ENCODE measurements around the gene ATP11A.
"Not testable (repeated sequence)": the region's sequence is repeated elsewhere in the genome, so short reads cannot be mapped to it uniquely, and the experiment has no call there.

Gene ATP11A

DNA sequence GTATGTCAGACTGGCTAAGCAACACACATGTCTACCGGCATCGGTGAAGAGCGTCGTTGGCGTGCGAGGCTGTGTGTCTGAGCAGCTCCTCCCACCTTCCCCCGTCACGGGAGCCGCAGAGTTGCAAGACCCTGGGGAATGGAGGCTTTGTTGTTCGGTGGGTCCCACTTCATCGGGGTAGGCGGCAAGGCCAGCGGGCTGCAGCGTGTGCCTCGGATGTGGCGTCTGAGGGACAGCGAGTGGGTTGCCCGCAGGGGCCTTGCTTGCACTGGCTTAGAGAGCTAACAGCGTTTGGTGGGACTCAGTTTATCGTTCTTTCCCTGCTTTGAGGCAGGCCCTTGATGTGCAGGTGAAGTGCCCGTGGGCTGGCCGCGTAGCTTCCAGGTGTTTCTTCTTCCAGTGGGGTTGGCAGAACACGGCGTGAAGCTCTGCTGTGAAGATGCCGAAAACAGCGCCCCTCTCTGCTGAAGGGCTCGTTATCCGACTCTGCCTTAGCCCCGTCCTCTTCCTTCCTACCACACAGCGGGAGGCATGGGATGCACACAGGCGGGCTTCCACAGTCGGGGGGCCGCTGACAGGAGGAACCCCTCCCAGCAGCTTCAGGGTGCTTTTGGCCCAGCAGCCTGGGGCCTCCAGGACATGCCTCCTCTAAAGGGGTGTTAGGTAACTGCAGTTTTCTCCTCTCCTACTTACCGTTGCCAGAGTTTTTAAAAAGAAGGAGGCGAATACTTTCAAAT is 85.2 kb downstream of the ATP11A start:
- DNase-seq (ENCODE audit: low spot score), result no peak

- DNase-seq (ENCODE audit: low spot score), result no peak
Measured at GRCh38 chr13:112775791-112776279, 86.0 kb downstream of the ATP11A start.

DNA sequence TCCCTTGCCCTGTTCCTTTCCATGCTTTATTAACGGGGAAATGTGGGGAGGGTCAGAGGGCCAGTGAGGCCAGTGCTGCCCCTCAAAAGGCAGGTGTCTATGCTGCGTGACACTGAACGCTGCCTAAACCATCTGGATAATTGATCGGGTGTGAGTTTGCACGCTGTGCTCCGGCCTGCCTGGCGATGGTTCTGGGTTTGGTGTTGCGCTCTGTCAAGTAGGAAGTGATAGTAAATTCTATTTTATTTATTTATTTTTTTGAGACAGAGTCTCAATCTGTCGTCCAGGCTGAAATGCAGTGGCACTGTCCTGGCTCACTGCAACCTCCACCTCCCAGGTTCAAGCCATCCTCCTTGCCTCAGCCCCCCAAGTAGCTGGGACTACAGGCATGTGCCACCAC is 86.5 kb downstream of the ATP11A start:
- DNase-seq (ENCODE audit: low spot score), result no peak

GRCh38 chr13:112776971-112777370 is 87.1 kb downstream of the ATP11A start:
- no peak for DNase-seq (ENCODE audit: low spot score)

DNA sequence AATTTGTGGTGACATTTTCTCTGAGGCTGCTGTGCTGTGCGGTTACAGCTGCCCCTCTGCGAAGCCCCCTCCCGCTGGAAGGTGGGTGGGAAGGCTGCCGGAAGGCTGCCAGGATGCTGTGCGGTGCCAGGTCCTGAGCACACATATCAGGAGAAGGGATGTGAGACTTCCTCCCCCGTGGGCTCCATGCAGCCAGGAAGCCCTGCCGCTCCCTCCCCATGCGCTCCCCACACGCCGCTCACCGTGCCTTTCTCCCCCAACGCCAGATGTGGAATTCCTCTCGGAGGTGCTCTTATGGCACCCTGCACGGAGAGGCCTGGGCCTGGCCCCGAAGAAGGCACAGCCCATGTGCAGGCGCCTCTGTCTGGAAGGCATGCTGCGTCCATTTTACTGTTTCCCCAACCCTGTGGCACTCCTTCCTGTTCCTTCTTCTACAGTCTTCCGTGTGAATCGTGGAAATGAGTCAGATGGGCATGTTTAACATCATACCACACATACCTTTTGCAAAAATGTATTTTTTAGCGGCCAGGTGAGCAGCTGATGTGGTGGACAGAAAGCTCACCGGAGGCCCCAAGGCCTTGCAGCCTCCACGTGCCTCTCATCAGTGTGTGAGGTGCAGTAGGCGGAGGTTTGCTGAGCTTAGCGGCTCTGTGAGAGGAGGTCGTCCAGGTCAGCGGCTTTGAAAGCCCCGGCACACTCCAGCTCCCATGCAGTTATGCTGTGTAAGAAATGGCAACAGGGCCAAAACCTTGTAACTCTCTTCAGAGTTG is 88.0 kb downstream of the ATP11A start:
- DNase-seq (ENCODE audit: low spot score), result no peak

- DNase-seq (ENCODE audit: low spot score), result no peak
Measured at GRCh38 chr13:112779856-112780604, 90.2 kb downstream of the ATP11A start.

DNA sequence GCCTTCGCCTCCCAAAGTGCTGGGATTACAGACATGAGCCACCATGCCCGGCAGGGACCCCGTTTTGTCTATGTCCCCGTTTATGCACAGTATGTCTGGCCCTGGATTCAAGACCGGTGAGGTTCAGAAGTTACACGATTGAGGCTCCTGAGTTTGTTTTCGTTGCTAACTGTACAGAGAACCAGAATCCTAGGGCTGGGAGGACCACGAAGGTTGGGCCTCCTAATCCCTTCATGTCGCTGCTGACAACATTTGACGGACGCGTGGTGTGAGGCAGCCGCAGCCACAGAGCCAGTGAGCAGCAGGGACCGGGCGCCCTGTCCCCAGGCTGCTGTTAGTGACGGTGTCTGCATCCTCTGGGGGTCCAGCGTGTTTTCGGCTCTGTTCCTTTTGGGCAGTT is 91.4 kb downstream of the ATP11A start:
- DNase-seq (ENCODE audit: low spot score), result no peak

- no peak for DNase-seq (ENCODE audit: low spot score)
Measured at GRCh38 chr13:112781881-112782361, 92.1 kb downstream of the ATP11A start.

DNA sequence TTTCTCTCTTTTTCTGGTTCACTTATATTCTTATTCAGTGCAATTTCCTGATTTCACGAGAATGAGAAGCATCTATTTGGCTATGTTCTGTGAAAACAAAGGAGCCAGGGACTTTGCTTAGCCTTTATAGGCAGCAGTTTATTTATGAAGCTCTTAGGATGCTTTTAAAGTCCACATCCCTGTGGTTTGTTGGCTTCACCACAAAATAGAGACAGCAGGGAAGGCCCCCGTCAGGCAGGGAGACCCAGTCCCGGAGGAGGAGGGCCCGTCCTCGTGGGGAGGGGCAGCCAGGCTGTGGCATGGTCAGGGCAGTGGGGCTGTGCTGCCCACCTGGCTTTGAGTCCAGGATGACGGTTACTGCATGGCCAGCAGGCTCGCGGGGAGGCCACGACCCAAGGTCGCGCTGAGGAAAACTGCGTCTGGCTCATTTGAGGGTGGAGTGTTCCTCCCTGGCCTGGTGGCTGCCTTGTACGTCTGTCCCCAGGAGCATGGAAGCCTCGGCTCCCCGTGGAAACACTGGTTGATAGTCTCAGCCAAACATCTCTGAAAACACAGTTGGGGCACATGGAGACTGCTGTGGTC is 92.7 kb downstream of the ATP11A start:
- DNase-seq (ENCODE audit: low spot score), result no peak

DNA sequence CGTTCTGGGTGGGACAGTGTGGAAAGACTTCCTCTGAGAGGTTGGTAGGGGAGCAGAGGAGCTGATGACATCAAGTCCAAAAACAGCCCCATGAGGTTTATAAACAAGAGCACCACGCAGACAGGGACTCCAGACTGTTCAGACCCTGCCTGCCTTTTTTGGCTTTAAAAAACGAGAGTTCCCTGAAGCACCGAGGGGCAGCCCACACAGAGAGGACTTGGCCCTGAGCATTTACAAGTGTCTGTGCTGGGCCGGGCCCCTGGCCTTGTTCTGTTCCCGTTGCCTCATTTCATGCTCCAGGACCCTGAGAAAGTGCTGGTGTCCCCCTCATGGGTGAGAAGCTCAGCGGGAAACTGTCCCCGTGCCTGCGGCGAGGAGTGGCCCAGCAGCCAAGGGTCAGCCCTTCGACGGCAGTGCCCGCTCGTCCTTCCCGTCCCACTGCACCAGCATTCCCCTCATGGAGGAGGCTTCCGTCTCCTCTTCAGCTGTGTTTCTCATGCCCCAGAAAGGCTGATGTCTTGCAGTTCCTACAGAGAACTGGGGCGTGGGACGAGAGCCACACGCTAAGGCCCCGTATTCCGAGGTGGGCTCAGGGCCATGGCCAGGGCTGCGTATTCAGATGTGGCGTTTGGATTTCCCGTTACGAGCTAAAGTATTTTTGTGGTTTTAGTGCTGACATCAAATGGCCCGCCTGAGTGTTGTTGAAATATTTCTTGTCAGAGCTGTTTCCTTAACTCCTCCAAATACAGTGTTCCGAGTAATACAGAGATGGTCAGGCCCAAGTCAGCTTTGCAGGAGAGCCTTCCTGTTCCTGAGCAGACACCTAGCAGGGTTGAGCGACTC is 93.5 kb downstream of the ATP11A start:
- no peak for DNase-seq (ENCODE audit: low spot score)

DNA sequence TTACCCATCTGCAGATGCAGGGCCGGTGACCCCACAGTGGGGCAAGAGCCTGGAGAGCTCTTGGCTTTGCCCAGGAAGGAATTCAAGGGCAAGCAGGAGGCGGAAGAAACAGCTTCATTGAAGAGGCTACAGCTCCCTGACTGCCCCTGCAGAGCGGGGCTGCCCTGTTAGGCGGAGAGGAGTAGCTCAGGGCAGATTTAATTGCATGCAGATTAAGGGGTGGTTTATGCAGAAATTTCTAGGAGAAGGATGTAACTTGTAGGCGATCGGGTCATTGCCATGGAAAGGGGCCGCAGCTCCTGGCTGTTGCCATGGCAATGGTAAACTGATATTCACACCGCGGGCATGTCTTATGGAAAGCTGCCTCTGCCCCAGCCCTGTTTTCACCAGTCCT is 94.1 kb downstream of the ATP11A start:
- DNase-seq (ENCODE audit: low spot score), result no peak

- DNase-seq (ENCODE audit: low spot score), result no peak
Measured at GRCh38 chr13:112784811-112785482, 95.1 kb downstream of the ATP11A start.

- no peak for DNase-seq (ENCODE audit: low spot score)
Measured at GRCh38 chr13:112785483-112785856, 95.6 kb downstream of the ATP11A start.

- not testable (repeated sequence) for DNase-seq (ENCODE audit: low spot score)
Measured at GRCh38 chr13:112786810-112787209, 97.0 kb downstream of the ATP11A start.

DNA sequence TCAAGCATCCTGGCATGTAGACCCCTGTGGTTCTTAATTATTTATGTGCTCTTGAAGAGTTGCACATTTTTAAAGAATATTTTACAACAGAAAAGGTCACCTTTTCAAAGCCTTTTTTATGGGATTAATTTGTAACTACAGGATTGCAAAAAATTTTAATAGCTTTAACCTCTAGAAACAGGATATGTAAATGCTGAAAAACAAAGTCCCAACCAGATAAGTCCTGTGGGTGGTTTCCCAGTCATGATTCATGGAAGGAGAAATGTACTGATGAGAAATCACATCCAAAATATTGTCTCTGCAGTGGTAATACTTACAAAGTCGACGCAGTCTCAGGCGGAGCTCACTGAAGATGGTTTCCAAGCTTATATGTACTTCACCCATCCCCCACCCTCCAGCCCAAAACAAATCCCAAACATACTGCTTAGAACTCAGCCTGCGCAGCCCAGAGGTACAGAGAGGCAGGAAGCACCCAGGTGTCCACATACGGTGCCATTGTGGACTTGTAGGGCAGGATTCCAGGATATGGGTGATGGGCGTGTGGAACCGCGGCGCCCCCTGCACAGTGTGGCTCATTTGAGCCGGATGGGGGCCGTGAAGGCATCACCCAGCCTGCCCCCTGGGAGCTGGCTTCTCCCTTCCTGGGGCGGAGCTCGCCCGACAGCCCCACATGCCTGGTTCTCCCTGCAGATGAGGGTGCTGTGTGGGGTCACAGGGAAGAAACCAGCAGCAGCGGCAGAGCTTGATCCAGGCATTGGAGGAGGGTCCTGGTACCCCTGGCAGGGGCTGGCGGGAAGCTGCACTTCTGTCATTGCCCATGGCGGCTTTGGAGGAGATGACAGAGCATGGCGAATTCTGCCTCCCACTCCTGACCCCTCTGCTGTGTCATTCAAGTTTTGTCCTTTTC is 101.2 kb downstream of the ATP11A start:
- no peak for DNase-seq (ENCODE audit: low spot score)

DNA sequence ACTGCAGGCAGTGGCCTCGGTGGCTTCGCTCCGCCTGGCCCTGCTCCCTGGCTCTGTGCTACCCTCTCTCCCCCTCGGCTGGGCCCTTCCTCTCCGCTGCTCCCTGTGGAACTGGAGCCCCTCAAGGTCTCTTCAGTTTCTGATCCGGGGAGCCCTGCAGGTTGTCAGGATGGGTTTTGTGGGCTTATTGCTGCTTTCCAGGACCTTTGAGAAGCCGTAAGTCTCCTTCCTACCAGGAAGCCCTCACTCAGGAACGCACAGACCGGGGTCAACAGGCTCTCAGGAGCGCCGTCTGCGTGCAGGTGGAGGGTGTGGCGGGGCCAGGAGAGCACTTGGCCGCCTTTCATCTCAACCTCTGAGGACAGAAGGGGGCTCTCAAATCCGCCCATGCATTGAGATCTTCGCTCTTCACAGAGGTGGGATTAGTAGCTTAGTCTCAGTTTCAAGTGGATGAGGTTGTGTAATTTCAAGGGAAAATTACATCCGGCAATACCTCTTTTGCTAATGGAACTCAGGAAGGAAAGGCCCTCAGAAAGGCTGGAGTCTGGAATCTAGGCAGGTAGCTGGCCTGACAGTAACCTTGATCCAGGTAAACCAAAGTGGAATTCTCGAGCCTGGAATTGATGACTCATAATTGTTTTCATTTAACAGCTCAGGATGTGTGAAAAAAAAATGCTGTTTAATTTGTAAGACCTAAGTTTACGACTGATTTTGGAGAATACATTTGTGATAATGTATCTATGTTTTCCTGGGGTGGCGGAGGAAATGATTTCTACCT is 102.0 kb downstream of the ATP11A start:
- no peak for DNase-seq (ENCODE audit: low spot score)

DNA sequence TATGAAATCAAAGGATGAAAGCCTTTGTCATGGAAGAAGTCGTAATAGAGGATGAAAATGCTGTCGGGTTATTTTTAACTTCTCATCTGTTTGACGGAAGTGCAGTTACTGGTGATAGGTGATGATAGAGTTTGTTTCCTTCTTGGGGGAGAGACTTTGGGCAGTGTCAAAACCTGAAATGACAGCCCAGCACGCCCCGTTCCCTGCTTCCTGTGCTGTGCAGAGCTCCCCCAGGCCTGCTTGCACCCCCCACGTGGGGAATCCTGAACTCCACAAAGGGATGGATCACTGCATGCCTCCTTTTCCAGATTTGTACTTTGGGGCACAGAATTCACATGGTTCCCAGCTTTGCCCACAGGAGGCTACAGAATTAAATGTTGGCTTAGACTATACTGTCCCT is 102.7 kb downstream of the ATP11A start:
- no peak for DNase-seq (ENCODE audit: low spot score)

DNA sequence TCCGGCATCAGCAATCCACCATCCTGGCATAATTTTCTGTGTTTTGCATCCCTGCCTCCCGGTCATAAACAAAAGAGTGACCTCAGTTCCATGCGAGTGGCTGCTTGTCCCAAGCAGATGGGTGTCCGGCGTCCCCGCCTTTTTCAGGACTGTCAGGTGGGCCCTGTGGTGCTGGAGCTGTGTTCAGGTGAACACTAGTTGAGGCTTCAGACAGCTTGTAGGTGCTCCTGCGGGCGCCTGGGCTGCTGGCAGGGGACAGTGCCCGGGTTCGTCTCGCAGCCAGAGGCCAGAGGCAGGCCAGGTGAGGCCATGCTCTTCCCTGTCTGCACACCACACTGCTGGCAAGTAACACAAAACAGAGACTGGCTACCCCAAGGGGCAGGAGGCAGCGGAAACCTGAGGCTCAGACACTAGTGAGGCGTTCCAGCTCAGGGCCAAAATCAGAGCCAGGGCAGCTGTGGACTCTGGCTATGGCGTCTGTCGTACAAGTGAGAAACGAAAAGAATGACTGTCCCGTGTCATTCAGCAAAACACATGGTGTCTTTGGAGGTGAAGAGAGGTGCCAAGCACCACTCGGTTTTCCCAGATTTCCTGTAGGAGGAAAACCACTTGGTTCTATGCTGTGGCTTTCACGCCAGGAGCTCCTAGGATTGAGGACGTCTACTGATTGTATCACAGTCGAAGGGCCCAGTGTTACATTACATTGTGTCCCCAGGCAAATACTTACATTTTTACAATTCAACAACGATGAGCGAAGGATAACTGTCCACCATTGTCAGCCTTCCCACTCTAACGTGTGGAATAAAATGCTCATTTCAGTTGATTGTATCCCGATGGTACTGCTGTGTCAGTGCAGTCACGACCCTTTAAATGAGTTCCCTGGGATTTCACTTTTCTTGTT is 104.0 kb downstream of the ATP11A start:
- DNase-seq (ENCODE audit: low spot score), result no peak
